HepG2 (cell line): ENCODE measurements around the gene CRK. TPM values are rescaled to one million over a fixed set of nuclear protein-coding genes. Genes with fewer than 3 reads are reported as not detected.

ENCODE experiments used
- ARNT2 ChIP-seq: sonication (generic); formaldehyde crosslinking; IDR thresholded peaks from 2 replicates; pipeline ENCODE4 v1.8.0; 2022; ENCODE audit warnings: mild to moderate bottlenecking, low read depth, missing genetic modification reagents, moderate library complexity
- EED ChIP-seq: sonication (generic); formaldehyde crosslinking; IDR thresholded peaks from 2 replicates; pipeline ENCODE4 v1.5.0; 2020; ENCODE audit warnings: mild to moderate bottlenecking, missing genetic modification reagents
- EP300 ChIP-seq, 3 experiments: sonication (generic) in 1 of 3; formaldehyde crosslinking in 1 of 3; IDR thresholded peaks; 2 replicates each; pipeline versions ENCODE4 v1.5.1 to v1.6.1; 2011 to 2020; ENCODE audit warnings: low read depth in 2 of 3, low read length in 2 of 3, borderline replicate concordance in 1 of 3, improper control_type of control experiment in 1 of 3, mild to moderate bottlenecking in 1 of 3, missing genetic modification reagents in 1 of 3, moderate library complexity in 1 of 3
- FOXO1 ChIP-seq: sonication (generic); formaldehyde crosslinking; IDR thresholded peaks from 2 replicates; pipeline ENCODE4 v1.4.0; 2020; ENCODE audit warnings: missing genetic modification reagents
- HDAC6 ChIP-seq: fragments of 200-600 bp; sonication (generic); IDR thresholded peaks from 2 replicates; pipeline ENCODE4 v1.7.0; 2017; ENCODE audit warnings: mild to moderate bottlenecking, antibody characterized with exemption, low read length, low read depth
- JARID2 ChIP-seq: sonication (generic); formaldehyde crosslinking; IDR thresholded peaks from 2 replicates; pipeline ENCODE4 v1.8.1; 2023; ENCODE audit warnings: missing genetic modification reagents, inconsistent platforms; ENCODE audit not compliant: insufficient replicate concordance
- KDM1A ChIP-seq: IDR thresholded peaks from 2 replicates; pipeline ENCODE4 v1.6.1; 2016; ENCODE audit warnings: missing compliant biosample characterization
- MAFF ChIP-seq: IDR thresholded peaks from 2 replicates; pipeline ENCODE4 v1.6.1; 2011; ENCODE audit warnings: low read depth, low read length, improper control_type of control experiment
- PLRG1 ChIP-seq: fragments of 450-650 bp; conservative IDR thresholded peaks from 2 replicates; pipeline ENCODE4 v1.6.1; 2016
- RAD51 ChIP-seq: fragments of 450-650 bp; IDR thresholded peaks from 2 replicates; pipeline ENCODE4 v1.6.1; 2016; ENCODE audit warnings: borderline replicate concordance
- SP140L ChIP-seq: sonication (generic); formaldehyde crosslinking; IDR thresholded peaks from 2 replicates; pipeline ENCODE4 v1.4.0; 2020; ENCODE audit warnings: missing genetic modification reagents, borderline replicate concordance
- ZFP36L1 ChIP-seq: sonication (generic); formaldehyde crosslinking; IDR thresholded peaks from 2 replicates; pipeline ENCODE4 v1.8.0; 2022; ENCODE audit warnings: mild to moderate bottlenecking, missing genetic modification reagents, moderate library complexity
- ZNF24 ChIP-seq: fragments of 450-650 bp; IDR thresholded peaks from 2 replicates; pipeline ENCODE4 v1.6.1; 2017; ENCODE audit warnings: antibody characterized with exemption, mild to moderate bottlenecking
- ZNF343 ChIP-seq: sonication (generic); formaldehyde crosslinking; IDR thresholded peaks from 2 replicates; pipeline ENCODE4 v1.4.0; 2020; ENCODE audit warnings: mild to moderate bottlenecking, missing genetic modification reagents
- ZNF383 ChIP-seq: sonication (generic); formaldehyde crosslinking; IDR thresholded peaks from 2 replicates; pipeline ENCODE4 v1.4.0; 2020; ENCODE audit warnings: missing genetic modification reagents, mild to moderate bottlenecking, borderline replicate concordance
- ZNF501 ChIP-seq: sonication (generic); formaldehyde crosslinking; IDR thresholded peaks from 2 replicates; pipeline ENCODE4 v1.5.1; 2020; ENCODE audit warnings: mild to moderate bottlenecking, moderate library complexity, missing genetic modification reagents
- ZNF562 ChIP-seq: sonication (generic); formaldehyde crosslinking; IDR thresholded peaks from 2 replicates; pipeline ENCODE4 v1.8.0; 2022; ENCODE audit warnings: missing genetic modification reagents, borderline replicate concordance
- ZNF773 ChIP-seq: sonication (generic); formaldehyde crosslinking; IDR thresholded peaks from 2 replicates; pipeline ENCODE4 v1.4.0; 2020; ENCODE audit warnings: missing genetic modification reagents, borderline replicate concordance
- ZNF788 ChIP-seq: sonication (generic); formaldehyde crosslinking; IDR thresholded peaks from 2 replicates; pipeline ENCODE4 v1.5.0; 2020; ENCODE audit warnings: mild to moderate bottlenecking, missing genetic modification reagents, borderline replicate concordance
- ZNF891 ChIP-seq: sonication (generic); formaldehyde crosslinking; IDR thresholded peaks from 2 replicates; pipeline ENCODE4 v1.5.0; 2020; ENCODE audit warnings: mild to moderate bottlenecking, missing genetic modification reagents
- ZSCAN22 ChIP-seq: sonication (generic); formaldehyde crosslinking; IDR thresholded peaks from 2 replicates; pipeline ENCODE4 v1.4.0; 2020; ENCODE audit warnings: mild to moderate bottlenecking, missing genetic modification reagents
- ZSCAN25 ChIP-seq: sonication (generic); formaldehyde crosslinking; IDR thresholded peaks from 2 replicates; pipeline ENCODE4 v1.8.0; 2022; ENCODE audit warnings: mild to moderate bottlenecking, missing genetic modification reagents
- polyA plus RNA-seq, 8 experiments: library from polyadenylated mRNA; depleted of rRNA in 3 of 8; stranded (reverse) in 7 of 8; unstranded in 1 of 8; fragments of >200 nt; fragmentation: Illumina TruSeq in 4 of 8; extraction: Trizol in 4 of 8; gene quantifications; 2 replicates each; pipeline versions ENCODE4 v1.2.1 to v1.2.3, GENCODE V29; 2011 to 2016; ENCODE audit warnings: low read depth in 4 of 8, missing spikeins in 1 of 8, mixed read lengths in 1 of 8; ENCODE audit not compliant: insufficient read depth in 1 of 8
- total RNA-seq, 5 experiments: library from RNA; depleted of rRNA; stranded (reverse); fragments of >200 nt; fragmentation: Illumina TruSeq; extraction: Trizol; gene quantifications; 2 replicates each; pipeline ENCODE4 v1.2.3, GENCODE V29; 2016; ENCODE audit warnings: low read depth in 1 of 5
- TF ChIP-seq, protein P1 (sequence below): IDR thresholded peaks from 2 replicates; pipeline ENCODE4 v1.6.1; 2016
- TF ChIP-seq, protein P2 (sequence below): IDR thresholded peaks from 2 replicates; pipeline ENCODE4 v1.6.1; 2016; ENCODE audit warnings: control low read depth
- TF ChIP-seq, protein P3 (sequence below): sonication (generic); formaldehyde crosslinking; IDR thresholded peaks from 2 replicates; pipeline ENCODE4 v1.4.0; 2020; ENCODE audit warnings: missing genetic modification reagents
- TF ChIP-seq, protein P4 (sequence below): sonication (generic); formaldehyde crosslinking; IDR thresholded peaks from 2 replicates; pipeline ENCODE4 v1.4.0; 2020; ENCODE audit warnings: mild to moderate bottlenecking, missing genetic modification reagents

The CRK gene
- total and polyA plus RNA-seq, 2 of the 13 experiments (the other 11 are each of a cell fraction or from before 2014, with no cell fraction given), result 47.4 to 54.2 TPM

DNA sequence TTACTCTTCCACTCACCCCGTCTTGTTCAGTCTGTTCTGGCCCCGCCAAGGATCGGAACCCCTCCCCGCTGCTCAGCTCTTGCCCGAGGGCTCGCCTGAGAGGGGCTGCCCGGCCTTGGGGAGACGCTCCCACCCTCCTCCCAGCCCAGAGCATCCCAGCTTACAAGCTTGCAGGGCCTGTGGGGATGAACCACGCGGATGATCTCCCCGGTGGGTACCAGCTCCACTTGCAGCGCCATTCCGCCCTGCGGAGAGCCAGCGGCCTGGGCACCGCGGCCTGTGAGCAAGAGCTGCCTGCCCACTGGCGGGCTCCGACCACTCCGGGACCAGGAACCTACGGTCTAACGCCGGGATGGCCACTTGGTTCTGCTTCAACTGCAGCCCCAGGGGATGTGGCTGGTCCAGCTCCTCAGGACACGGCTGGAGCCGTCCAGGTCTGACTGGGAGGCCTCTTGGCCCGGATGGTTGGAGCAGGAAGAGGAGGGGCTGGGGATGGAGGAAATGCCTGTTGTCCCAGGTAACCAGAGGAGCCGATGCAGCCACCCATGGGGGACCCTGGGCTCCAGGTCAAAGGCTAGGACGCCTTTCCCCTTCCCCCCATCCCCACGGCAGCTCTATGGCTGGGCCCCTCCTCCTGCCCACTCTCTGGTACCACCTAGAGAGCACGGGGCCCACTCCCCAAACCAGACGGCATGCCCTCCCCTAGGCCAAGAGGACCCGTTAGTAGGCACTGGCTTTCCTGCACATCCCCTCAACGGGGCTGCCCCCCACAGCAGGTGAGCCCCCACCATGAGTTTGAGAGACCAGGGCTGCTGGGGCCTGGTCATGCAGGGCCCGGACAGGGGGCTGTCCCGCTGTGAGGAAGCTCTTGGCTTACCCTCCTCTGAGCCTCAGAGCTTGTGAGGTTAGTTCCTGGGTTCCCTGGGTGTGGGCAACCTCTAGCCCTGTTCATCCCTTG lies 36.5 kb upstream of the CRK start, which contains the start of gene MYO1C (continued):
- no peak for TF ChIP-seq JARID2 (CRISPR knock-in tag)
- TF ChIP-seq ZNF891 (CRISPR knock-in tag), result no peak; the same call in 1 of the 2 replicates
- peak; percentile 70; the same call in 1 of the 2 replicates for TF ChIP-seq ZNF501
- TF ChIP-seq ZNF562 (CRISPR knock-in tag), result no peak
- TF ChIP-seq SP140L (CRISPR knock-in tag), result no peak
- TF ChIP-seq ZNF773 (CRISPR knock-in tag), result no peak
- no peak for TF ChIP-seq ZNF24
- TF ChIP-seq ZFP36L1 (CRISPR knock-in tag), result no peak
- no peak for TF ChIP-seq ZNF343
- TF ChIP-seq, protein P1, sequence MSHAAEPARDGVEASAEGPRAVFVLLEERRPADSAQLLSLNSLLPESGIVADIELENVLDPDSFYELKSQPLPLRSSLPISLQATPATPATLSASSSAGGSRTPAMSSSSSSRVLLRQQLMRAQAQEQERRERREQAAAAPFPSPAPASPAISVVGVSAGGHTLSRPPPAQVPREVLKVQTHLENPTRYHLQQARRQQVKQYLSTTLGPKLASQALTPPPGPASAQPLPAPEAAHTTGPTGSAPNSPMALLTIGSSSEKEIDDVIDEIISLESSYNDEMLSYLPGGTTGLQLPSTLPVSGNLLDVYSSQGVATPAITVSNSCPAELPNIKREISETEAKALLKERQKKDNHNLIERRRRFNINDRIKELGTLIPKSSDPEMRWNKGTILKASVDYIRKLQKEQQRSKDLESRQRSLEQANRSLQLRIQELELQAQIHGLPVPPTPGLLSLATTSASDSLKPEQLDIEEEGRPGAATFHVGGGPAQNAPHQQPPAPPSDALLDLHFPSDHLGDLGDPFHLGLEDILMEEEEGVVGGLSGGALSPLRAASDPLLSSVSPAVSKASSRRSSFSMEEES (CRISPR knock-in tag), result no peak
- TF ChIP-seq ZSCAN25, result no peak
- no peak for TF ChIP-seq HDAC6
- no peak for TF ChIP-seq ZNF383 (CRISPR knock-in tag)
- no peak for TF ChIP-seq ZSCAN22 (CRISPR knock-in tag)
- TF ChIP-seq ARNT2 (CRISPR knock-in tag), result no peak
- TF ChIP-seq MAFF, result no peak
- TF ChIP-seq, protein P2, sequence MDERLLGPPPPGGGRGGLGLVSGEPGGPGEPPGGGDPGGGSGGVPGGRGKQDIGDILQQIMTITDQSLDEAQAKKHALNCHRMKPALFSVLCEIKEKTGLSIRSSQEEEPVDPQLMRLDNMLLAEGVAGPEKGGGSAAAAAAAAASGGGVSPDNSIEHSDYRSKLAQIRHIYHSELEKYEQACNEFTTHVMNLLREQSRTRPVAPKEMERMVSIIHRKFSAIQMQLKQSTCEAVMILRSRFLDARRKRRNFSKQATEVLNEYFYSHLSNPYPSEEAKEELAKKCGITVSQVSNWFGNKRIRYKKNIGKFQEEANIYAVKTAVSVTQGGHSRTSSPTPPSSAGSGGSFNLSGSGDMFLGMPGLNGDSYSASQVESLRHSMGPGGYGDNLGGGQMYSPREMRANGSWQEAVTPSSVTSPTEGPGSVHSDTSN (CRISPR knock-in tag), result no peak
- no peak for TF ChIP-seq FOXO1 (CRISPR knock-in tag)
- TF ChIP-seq, protein P3, sequence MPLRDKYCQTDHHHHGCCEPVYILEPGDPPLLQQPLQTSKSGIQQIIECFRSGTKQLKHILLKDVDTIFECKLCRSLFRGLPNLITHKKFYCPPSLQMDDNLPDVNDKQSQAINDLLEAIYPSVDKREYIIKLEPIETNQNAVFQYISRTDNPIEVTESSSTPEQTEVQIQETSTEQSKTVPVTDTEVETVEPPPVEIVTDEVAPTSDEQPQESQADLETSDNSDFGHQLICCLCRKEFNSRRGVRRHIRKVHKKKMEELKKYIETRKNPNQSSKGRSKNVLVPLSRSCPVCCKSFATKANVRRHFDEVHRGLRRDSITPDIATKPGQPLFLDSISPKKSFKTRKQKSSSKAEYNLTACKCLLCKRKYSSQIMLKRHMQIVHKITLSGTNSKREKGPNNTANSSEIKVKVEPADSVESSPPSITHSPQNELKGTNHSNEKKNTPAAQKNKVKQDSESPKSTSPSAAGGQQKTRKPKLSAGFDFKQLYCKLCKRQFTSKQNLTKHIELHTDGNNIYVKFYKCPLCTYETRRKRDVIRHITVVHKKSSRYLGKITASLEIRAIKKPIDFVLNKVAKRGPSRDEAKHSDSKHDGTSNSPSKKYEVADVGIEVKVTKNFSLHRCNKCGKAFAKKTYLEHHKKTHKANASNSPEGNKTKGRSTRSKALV (CRISPR knock-in tag), result no peak
- TF ChIP-seq, protein P4, sequence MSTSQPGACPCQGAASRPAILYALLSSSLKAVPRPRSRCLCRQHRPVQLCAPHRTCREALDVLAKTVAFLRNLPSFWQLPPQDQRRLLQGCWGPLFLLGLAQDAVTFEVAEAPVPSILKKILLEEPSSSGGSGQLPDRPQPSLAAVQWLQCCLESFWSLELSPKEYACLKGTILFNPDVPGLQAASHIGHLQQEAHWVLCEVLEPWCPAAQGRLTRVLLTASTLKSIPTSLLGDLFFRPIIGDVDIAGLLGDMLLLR (CRISPR knock-in tag), result 0 out of 2 replicates have a peak, but pooled peaks have one; percentile 38
- no peak for TF ChIP-seq EED
- no peak for TF ChIP-seq KDM1A (CRISPR knock-in tag)
- peak; percentile 0; the same call in 1 of the 2 replicates for TF ChIP-seq ZNF788 (CRISPR knock-in tag)
- no peak for TF ChIP-seq PLRG1
- no peak for TF ChIP-seq EP300 (IDR thresholded peaks at IDR 0.05; ENCODE audit: low read depth in 2 of 2, low read length in 2 of 2)
- no peak for TF ChIP-seq EP300 (CRISPR knock-in tag; IDR thresholded peaks at IDR 0.05; ENCODE audit: borderline replicate concordance)
- no peak for TF ChIP-seq RAD51
